Heart right ventricle (tissue), 16 donors: Measurements from ENCODE around the gene CYB5R3. TPM values are rescaled to one million over a fixed set of nuclear protein-coding genes. Genes with fewer than 3 reads are reported as not detected.
"Not testable (repeated sequence)": the region's sequence is repeated elsewhere in the genome, so short reads cannot be mapped to it uniquely, and the experiment has no call there.

Source experiments
- ATAC-seq, 8 donors: fragments of 200-7000 bp; cut with Tn5 transposase; one replicate each; pipeline ENCODE4 v1.9.1; 2020; ENCODE audit warnings: mild to moderate bottlenecking in 8 of 8, moderate library complexity in 8 of 8, moderate number of reproducible peaks in 1 of 8
- DNase-seq, 2 donors: peaks; one replicate each; pipeline ENCODE4 v3.0.0-alpha.2; 2020
- H3K27ac ChIP-seq, 10 donors: fragments of 200-600 bp; sonication (generic) in 2 of 10; one replicate each; pipeline versions ENCODE4 v1.5.0 to v1.8.0; 2020 to 2022; ENCODE audit warnings: mild to moderate bottlenecking in 3 of 10
- H3K27me3 ChIP-seq, 7 donors: fragments of 200-600 bp; one replicate each; pipeline ENCODE4 v1.8.0; 2021 to 2022; ENCODE audit warnings: mild to moderate bottlenecking in 2 of 7
- H3K36me3 ChIP-seq, 9 donors: fragments of 200-600 bp; sonication (generic) in 1 of 9; one replicate each; pipeline versions ENCODE4 v1.5.0 to v1.8.0; 2020 to 2022; ENCODE audit warnings: mild to moderate bottlenecking in 2 of 9
- H3K4me1 ChIP-seq, 9 donors: fragments of 200-600 bp; sonication (generic) in 1 of 9; one replicate each; pipeline versions ENCODE4 v1.5.0 to v1.8.0; 2020 to 2022; ENCODE audit warnings: mild to moderate bottlenecking in 4 of 9
- H3K4me3 ChIP-seq, 10 donors: fragments of 200-600 bp; sonication (generic) in 2 of 10; one replicate each; pipeline versions ENCODE4 v1.5.0 to v1.8.0; 2020 to 2022; ENCODE audit warnings: mild to moderate bottlenecking in 7 of 10, moderate library complexity in 2 of 10
- H3K9me3 ChIP-seq, 11 donors: fragments of 200-600 bp in 10 of 11; sonication (generic) in 2 of 11; one replicate each; pipeline versions ENCODE4 v1.5.0 to v1.8.0; 2013 to 2022; ENCODE audit warnings: mild to moderate bottlenecking in 2 of 11, control low read depth in 1 of 11, moderate library complexity in 1 of 11
- WGBS, 2 donors: extraction: QIAGEN DNeasy Blood & Tissue Kit; methylation state at CpG; one replicate each; pipeline ENCODE4 v1.1.7; 2013; ENCODE audit warnings: inconsistent platforms in 1 of 2; 5-methylcytosine and 5-hydroxymethylcytosine counted together
- intact Hi-C, 10 donors: fragments of 100-400 bp; cut with DNase I; formaldehyde crosslinking; loops; one replicate each; pipeline versions ENCODE4 v1.11.1 to v1.14.2; 2022
- polyA plus RNA-seq, 2 donors: library from polyadenylated mRNA; stranded (reverse); fragments of 200-250 nt; gene quantifications; one replicate each; pipeline ENCODE4 v1.2.3, GENCODE V29; 2013
- total RNA-seq, 10 donors: library from RNA; stranded (reverse); fragmentation: NEBNext Ultra II Directional in 3 of 10; extraction: Animal tissue kit (Norgen Biotek cat#: 25700) in 3 of 10; gene quantifications; one replicate each; pipeline versions ENCODE4 v1.2.1 to v1.2.4, GENCODE V29; 2021 to 2023
- TF ChIP-seq, protein P1 (sequence below), 9 donors: fragments of 200-600 bp; sonication (generic) in 2 of 9; IDR thresholded peaks; one replicate each; pipeline versions ENCODE4 v1.5.0 to v1.8.0; 2021 to 2022; ENCODE audit warnings: antibody characterized with exemption in 9 of 9, mild to moderate bottlenecking in 5 of 9, moderate library complexity in 1 of 9
- donor health status: Arrhythmogenic right ventricular cardiomyopathy.
- donor health status: ischemic (EF 13 %, LVEDD 7.1; RV severe dilation, severe dysfunction).
- donor health status: healthy with polysubstance abuse.
- donor health status: DM: no; HTN: yes; CAD: no.
- donor health status: DM: no; HTN: no; CAD: no.
- donor health status: ischemic (EF 25% LVEDD 6.9; RV normal size, moderate dysfunction).
- donor health status: ischemic (EF 25% LVEDD 5.7; RV mildly dilated, moderate dysfunction).
- donor health status: healthy.
- donor health status: DM: yes; HTN: yes; CAD: no.
- donor health status: Ischemic cardiomyopathy.
- donor health status: ischemic (EF 35%, LVEDD 5.7; RV mildly dilated, moderate dysfunction).
- donor health status: nonischemic (EF 11% LVEDD 7.7; RV severe dilation, severe dysfunction).
- donor health status: DM: yes; HTN: yes; CAD: no.
- donor health status: PGD.
- donor health status: ischemic (EF 29% LVEDD 5.4; RV normal size, mild dysfunction).
- donor health status: nonischemic (EF 23%, LVEDD 6.1; RV moderate dilation, normal function).

CYB5R3 gene
- total and polyA plus RNA-seq, 12 donors, result 91.9 to 633 (median 310) TPM

GRCh38 chr22:42678894-42679293 is 29.7 kb upstream of the CYB5R3 start:
- H3K27ac ChIP-seq, result peak overlapping the region in 5 of 10 donors; percentile 82 to 91 (median 85)
- WGBS, 2 donors, result 96 to 97% methylated on average over 1 of the region's 1 CpG
- peaks cover 35 to 98% (median 90%) of the 10 kb centered on the region in 9 donors for H3K4me1 ChIP-seq

GRCh38 chr22:42677936-42678335 is 28.7 kb upstream of the CYB5R3 start:
- Histone ChIP-seq H3K4me1 (peaks cover 27 to 95% (median 86%) of the 10 kb centered on the region in 9 donors), H3K27ac (peak overlapping the region in 8 of 10 donors; percentile 72 to 91 (median 84))
- not testable (repeated sequence) for DNase-seq, H3K9me3 ChIP-seq, ATAC-seq, H3K36me3 ChIP-seq, H3K4me3 ChIP-seq, H3K27me3 ChIP-seq
- intact Hi-C loops, result loop anchor here in 1 of 10 donors (5.0 kb wide), 1 partner anchor 64 kb away; no protein-coding TSS in a partner anchor
- 63 to 65% methylated on average over 4 of the region's 4 CpGs for WGBS, 2 donors

More at GRCh38 chr22:42678894-42679293, 29.7 kb upstream of the CYB5R3 start:
- no peak for ATAC-seq
- Histone ChIP-seq H3K27me3 (no peaks in the 10 kb centered on the region), H3K9me3 (peaks cover 0 to 7% (median 0%) of the 10 kb centered on the region in 11 donors), H3K36me3 (no peaks in the 10 kb centered on the region), H3K4me3 (no peak overlapping the region)
- intact Hi-C loops, result loop anchor here in 1 of 10 donors (5.0 kb wide), 1 partner anchor 63 kb away; no protein-coding TSS in a partner anchor
- TF ChIP-seq, protein P1, sequence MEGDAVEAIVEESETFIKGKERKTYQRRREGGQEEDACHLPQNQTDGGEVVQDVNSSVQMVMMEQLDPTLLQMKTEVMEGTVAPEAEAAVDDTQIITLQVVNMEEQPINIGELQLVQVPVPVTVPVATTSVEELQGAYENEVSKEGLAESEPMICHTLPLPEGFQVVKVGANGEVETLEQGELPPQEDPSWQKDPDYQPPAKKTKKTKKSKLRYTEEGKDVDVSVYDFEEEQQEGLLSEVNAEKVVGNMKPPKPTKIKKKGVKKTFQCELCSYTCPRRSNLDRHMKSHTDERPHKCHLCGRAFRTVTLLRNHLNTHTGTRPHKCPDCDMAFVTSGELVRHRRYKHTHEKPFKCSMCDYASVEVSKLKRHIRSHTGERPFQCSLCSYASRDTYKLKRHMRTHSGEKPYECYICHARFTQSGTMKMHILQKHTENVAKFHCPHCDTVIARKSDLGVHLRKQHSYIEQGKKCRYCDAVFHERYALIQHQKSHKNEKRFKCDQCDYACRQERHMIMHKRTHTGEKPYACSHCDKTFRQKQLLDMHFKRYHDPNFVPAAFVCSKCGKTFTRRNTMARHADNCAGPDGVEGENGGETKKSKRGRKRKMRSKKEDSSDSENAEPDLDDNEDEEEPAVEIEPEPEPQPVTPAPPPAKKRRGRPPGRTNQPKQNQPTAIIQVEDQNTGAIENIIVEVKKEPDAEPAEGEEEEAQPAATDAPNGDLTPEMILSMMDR (IDR thresholded peaks at IDR 0.05), result no peak
- DNase-seq, result no peak

DNA sequence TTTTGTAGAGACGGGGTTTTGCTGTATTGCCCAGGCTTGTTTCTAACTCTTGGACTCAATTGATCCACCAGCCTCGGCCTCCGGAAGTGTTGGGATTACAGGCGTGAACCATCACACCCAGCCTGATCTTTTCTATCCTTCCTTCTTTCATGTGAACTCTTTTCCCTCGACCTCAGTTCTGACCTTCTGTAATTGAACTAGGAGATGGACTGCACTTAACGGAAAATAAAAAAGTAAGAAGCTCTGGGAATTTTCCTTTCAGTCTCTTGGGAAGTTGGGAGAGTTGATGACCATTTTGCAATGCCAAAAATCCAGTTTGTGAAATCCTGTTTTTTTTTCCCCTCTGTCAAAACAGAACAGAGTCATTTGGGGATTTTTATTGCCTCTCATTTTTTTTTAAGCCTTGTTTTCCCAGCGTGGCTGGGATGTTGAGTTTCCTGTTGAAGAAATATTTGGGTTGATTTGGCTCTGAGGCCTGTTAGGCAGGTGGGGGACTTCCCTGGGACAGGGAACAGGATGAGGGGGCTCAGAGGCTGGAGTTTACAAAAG is 26.9 kb upstream of the CYB5R3 start:
- peaks cover 0 to 7% (median 0%) of the 10 kb centered on the region in 11 donors for H3K9me3 ChIP-seq
- 37 to 44% methylated on average over 7 of the region's 7 CpGs for WGBS, 2 donors
- no peak overlapping the region for H3K4me3 ChIP-seq
- TF ChIP-seq, protein P1 (IDR thresholded peaks at IDR 0.05), result no peak
- no peaks in the 10 kb centered on the region for H3K27me3 ChIP-seq
- peak in 7 of 8 donors; percentile 7 to 59 (median 47) for ATAC-seq
- peak overlapping the region; percentile 72 to 91 (median 83) for H3K27ac ChIP-seq
- intact Hi-C loops, result loop anchor here in 1 of 10 donors (5.0 kb wide), 1 partner anchor 66 kb away; no protein-coding TSS in a partner anchor
- H3K36me3 ChIP-seq, result no peaks in the 10 kb centered on the region
- DNase-seq, result peak in 1 of 2 donors; percentile 63
- peaks cover 16 to 85% (median 76%) of the 10 kb centered on the region in 9 donors for H3K4me1 ChIP-seq

DNA sequence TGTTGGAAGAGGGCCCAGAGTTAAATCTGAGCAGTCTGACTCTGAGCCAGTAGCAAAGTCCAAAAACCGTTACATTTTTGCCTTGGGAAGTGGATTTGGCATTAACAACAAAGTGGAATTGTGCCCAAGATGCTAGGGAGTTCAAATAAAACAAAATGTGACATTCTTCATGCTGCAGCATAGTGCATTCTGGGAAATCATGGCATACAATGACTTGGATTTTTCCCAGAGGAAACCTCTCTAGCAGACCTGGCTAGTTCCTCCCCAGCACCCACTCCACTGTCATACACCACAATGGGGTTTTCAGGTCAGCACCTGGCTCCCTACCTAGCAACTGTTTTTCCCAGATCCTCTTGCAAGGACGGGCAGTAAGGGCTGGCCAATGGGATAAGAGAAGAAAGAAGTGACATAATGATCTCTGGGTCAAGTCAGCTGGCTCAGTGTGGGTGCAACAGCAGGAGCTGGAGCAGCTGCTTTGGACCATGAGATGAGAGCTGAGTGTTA is 24.8 kb upstream of the CYB5R3 start:
- Histone ChIP-seq H3K9me3 (peaks cover 0 to 7% (median 0%) of the 10 kb centered on the region in 11 donors), H3K4me1 (peaks cover 12 to 74% (median 68%) of the 10 kb centered on the region in 9 donors), H3K27ac (peak overlapping the region in 9 of 10 donors; percentile 12 to 84 (median 45)), H3K27me3 (no peaks in the 10 kb centered on the region), H3K36me3 (no peaks in the 10 kb centered on the region), H3K4me3 (no peak overlapping the region)
- TF ChIP-seq, protein P1 (IDR thresholded peaks at IDR 0.05), result no peak
- DNase-seq, result no peak
- WGBS, 2 donors, result 39 to 46% methylated on average over 2 of the region's 2 CpGs
- intact Hi-C loops, result no loop called here
- peak in 7 of 8 donors; percentile 12 to 54 (median 38) for ATAC-seq

GRCh38 chr22:42673071-42673470 is 23.9 kb upstream of the CYB5R3 start:
- H3K9me3 ChIP-seq, H3K36me3 ChIP-seq, ATAC-seq, H3K4me3 ChIP-seq, DNase-seq, H3K27me3 ChIP-seq, intact Hi-C loops: not testable (repeated sequence)
- Histone ChIP-seq H3K4me1 (peaks cover 12 to 65% (median 59%) of the 10 kb centered on the region in 9 donors), H3K27ac (peak overlapping the region in 7 of 10 donors; percentile 35 to 84 (median 53))
- 95 to 97% methylated on average over 13 of the region's 13 CpGs for WGBS, 2 donors
